ENCODE measurements around the gene CARD19.
A peak's percentile ranks its signal among the peaks of the same experiment; 100 is the strongest.

CARD19 gene

DNA sequence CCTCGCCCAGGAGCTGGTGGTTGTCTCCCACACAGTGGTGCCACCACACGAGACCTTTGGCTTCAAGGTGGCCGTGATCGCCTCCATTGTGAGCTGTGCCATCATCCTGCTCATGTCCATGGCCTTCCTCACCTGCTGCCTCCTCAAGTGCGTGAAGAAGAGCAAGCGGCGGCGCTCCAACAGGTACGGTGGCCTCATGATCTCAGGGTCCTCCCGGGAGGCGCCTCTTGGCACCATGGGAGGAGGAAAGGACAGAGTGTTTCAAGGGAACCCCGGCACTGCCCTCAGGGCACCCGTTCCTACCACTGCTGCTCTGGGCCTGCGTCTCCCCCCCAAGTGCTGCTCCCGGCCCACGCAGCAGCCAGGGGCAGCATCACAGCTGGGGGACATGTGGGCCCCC is 18.2 kb upstream of the CARD19 start:
- peaks cover 0 to under 1% (median 0%) of the 10 kb centered on the region in 5 donors for H3K4me1 ChIP-seq (ENCODE audit: control insufficient read depth in 5 of 5, insufficient read depth in 5 of 5, low read length in 5 of 5)

DNA sequence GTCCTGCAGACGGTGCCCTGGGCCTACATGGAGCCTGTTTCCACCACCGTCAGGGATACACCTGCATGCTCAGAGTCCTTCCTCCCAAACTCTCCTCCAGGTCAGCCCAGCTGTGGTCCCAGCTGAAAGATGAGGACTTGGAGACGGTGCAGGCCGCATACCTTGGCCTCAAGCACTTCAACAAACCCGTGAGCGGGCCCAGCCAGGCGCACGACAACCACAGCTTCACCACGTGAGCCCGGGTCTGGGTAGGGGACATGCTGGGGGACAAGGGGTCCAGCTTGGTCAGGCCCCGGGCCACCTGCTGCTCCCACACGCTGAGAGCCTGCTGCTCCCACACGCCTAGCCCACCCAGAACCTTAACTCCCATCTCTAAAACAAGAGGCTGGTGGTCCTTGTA is 16.6 kb upstream of the CARD19 start:
- Histone ChIP-seq H3K9ac (ENCODE audit: low read length in 5 of 5) (no peak overlapping the region), H3K27me3 (ENCODE audit: control insufficient read depth in 5 of 5, insufficient read depth in 4 of 5, low read length in 5 of 5) (peaks cover 0 to 3% (median 0%) of the 10 kb centered on the region in 5 donors), H3K9me3 (ENCODE audit: control insufficient read depth in 5 of 5, low read length in 5 of 5) (no peaks in the 10 kb centered on the region)

More for the DNA sequence above, 18.2 kb upstream of the CARD19 start:
- Histone ChIP-seq H3K36me3 (ENCODE audit: control insufficient read depth in 5 of 5, insufficient read depth in 5 of 5, low read length in 5 of 5) (peaks cover 0 to 3% (median 0%) of the 10 kb centered on the region in 5 donors), H3K4me3 (ENCODE audit: low read depth in 1 of 5, low read length in 5 of 5) (no peak overlapping the region), H3K27ac (ENCODE audit: low read depth, low read length) (no peak overlapping the region), H3K27me3 (ENCODE audit: control insufficient read depth in 5 of 5, insufficient read depth in 4 of 5, low read length in 5 of 5) (peaks cover 0 to 3% (median 0%) of the 10 kb centered on the region in 5 donors), H3K9me3 (ENCODE audit: control insufficient read depth in 5 of 5, low read length in 5 of 5) (no peaks in the 10 kb centered on the region), H3K9ac (ENCODE audit: low read length in 5 of 5) (no peak overlapping the region)

DNA sequence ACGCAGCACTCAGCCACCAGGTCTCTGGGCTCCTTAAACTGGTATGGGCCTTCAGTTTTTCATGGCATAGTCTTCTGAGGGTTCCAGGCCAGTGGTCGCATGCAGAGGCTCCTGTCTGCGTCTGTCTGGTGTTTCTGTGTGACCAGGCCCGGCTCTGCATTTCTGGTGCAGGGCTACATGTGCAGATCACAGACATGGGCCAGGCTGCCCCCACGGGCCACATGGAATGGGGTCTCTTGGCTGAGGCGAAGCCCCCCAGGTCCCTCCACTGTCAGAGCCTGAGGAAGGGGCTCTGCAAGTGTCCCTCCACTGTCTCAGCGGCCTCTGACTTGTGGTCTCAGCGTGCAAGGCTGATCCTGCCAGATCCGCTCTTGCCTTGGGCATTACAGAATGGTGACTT is 15.6 kb upstream of the CARD19 start:
- Histone ChIP-seq H3K27me3 (ENCODE audit: control insufficient read depth in 5 of 5, insufficient read depth in 4 of 5, low read length in 5 of 5) (peaks cover 0 to 3% (median 0%) of the 10 kb centered on the region in 5 donors), H3K4me3 (ENCODE audit: low read depth in 1 of 5, low read length in 5 of 5) (no peak overlapping the region), H3K4me1 (ENCODE audit: control insufficient read depth in 5 of 5, insufficient read depth in 5 of 5, low read length in 5 of 5) (no peaks in the 10 kb centered on the region), H3K36me3 (ENCODE audit: control insufficient read depth in 5 of 5, insufficient read depth in 5 of 5, low read length in 5 of 5) (peaks cover 0 to 3% (median 0%) of the 10 kb centered on the region in 5 donors), H3K9me3 (ENCODE audit: control insufficient read depth in 5 of 5, low read length in 5 of 5) (peaks cover 0 to under 1% (median 0%) of the 10 kb centered on the region in 5 donors), H3K27ac (ENCODE audit: low read depth, low read length) (no peak overlapping the region), H3K9ac (ENCODE audit: low read length in 5 of 5) (no peak overlapping the region)

More for the DNA sequence above, 16.6 kb upstream of the CARD19 start:
- H3K36me3 ChIP-seq (ENCODE audit: control insufficient read depth in 5 of 5, insufficient read depth in 5 of 5, low read length in 5 of 5), result peaks cover 0 to 3% (median 0%) of the 10 kb centered on the region in 5 donors
- no peak overlapping the region for H3K27ac ChIP-seq (ENCODE audit: low read depth, low read length)
- no peak overlapping the region for H3K4me3 ChIP-seq (ENCODE audit: low read depth in 1 of 5, low read length in 5 of 5)
- H3K4me1 ChIP-seq (ENCODE audit: control insufficient read depth in 5 of 5, insufficient read depth in 5 of 5, low read length in 5 of 5), result no peaks in the 10 kb centered on the region

DNA sequence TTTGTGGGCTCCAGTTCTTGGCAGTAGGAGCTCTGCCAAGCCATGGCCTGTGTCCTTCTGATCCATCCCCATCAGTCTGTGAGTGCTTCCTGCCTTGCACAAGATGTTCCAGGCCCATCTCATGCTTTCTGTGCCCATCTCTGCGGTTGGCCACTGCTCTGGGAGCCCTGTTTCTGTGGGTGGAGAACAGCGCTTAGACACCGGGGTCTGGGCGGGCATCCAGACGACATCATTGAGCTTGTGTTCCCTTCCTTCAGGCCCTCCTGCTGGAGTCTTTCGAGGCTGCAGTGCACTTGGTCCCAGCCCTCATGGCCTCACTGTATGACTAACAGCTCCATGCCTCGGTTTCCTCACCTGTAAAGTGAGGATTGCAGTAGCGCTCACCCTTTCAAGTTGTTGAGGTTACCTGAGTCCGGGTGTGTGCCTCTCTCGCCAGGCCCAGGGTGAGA is 14.9 kb upstream of the CARD19 start:
- no peak overlapping the region for H3K27ac ChIP-seq (ENCODE audit: low read depth, low read length)
- H3K4me3 ChIP-seq (ENCODE audit: low read depth in 1 of 5, low read length in 5 of 5), result no peak overlapping the region
- H3K9ac ChIP-seq (ENCODE audit: low read length in 5 of 5), result no peak overlapping the region
- no peaks in the 10 kb centered on the region for H3K4me1 ChIP-seq (ENCODE audit: control insufficient read depth in 5 of 5, insufficient read depth in 5 of 5, low read length in 5 of 5)
- peaks cover 0 to 3% (median 0%) of the 10 kb centered on the region in 5 donors for H3K36me3 ChIP-seq (ENCODE audit: control insufficient read depth in 5 of 5, insufficient read depth in 5 of 5, low read length in 5 of 5)
- H3K27me3 ChIP-seq (ENCODE audit: control insufficient read depth in 5 of 5, insufficient read depth in 4 of 5, low read length in 5 of 5), result peaks cover 0 to 3% (median 0%) of the 10 kb centered on the region in 5 donors
- H3K9me3 ChIP-seq (ENCODE audit: control insufficient read depth in 5 of 5, low read length in 5 of 5), result peaks cover 0 to 5% (median 4%) of the 10 kb centered on the region in 5 donors

DNA sequence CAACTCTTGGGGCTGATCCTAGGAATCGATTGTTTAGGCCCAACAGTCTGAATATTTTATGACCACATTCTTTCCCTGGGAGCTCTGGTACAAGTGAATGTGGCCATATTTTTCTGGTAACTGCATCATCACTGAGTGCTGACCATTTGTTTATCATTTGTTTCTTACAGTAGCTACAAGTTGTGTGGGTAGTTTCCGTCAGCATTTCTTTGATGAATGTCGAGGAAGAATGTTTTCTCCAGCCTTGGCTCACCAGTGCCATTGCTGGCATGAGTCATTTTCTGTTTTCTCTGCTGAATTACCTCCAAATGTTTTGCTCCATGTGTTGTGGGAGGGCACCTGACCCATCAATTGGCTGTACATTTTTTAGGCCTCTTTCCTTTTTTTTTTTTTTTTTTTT is 14.1 kb upstream of the CARD19 start:
- Histone ChIP-seq H3K9me3 (ENCODE audit: control insufficient read depth in 5 of 5, low read length in 5 of 5) (peaks cover 0 to 5% (median 4%) of the 10 kb centered on the region in 5 donors), H3K4me1 (ENCODE audit: control insufficient read depth in 5 of 5, insufficient read depth in 5 of 5, low read length in 5 of 5) (no peaks in the 10 kb centered on the region)

DNA sequence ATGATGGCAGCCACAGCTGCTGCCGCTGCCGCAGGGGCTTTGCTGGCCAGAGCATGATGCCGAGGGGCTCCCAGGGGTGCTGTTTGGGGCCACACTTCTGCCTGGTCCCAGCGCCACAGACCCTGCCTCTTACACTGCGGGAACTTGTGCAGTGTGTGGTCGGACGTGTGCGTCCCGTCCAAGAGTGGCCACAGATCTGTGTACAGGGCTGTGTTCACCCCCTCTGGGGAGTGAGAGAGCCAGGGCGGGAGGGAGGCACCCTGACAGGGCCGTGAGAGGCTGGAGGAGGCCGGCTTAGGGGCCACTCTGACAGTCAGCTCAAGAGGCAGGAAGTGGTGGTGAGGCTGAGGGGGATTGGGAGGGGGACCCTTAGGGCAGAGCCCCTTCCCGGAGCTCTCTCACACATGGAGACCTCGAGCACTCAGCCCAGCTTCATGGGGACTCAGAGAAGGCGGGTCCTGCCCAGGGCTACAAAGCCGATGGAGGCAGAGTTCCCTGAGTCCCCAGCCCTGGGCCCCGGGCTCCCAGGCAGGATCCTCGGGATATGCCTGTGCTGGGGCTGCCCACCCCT is 13.1 kb upstream of the CARD19 start:
- H3K9me3 ChIP-seq (ENCODE audit: control insufficient read depth in 5 of 5, low read length in 5 of 5), result peaks cover 0 to 5% (median 4%) of the 10 kb centered on the region in 5 donors
- H3K27me3 ChIP-seq (ENCODE audit: control insufficient read depth in 5 of 5, insufficient read depth in 4 of 5, low read length in 5 of 5), result peaks cover 0 to 3% (median 0%) of the 10 kb centered on the region in 5 donors
- no peak overlapping the region for H3K9ac ChIP-seq (ENCODE audit: low read length in 5 of 5)
- H3K4me3 ChIP-seq (ENCODE audit: low read depth in 1 of 5, low read length in 5 of 5), result no peak overlapping the region
- no peaks in the 10 kb centered on the region for H3K4me1 ChIP-seq (ENCODE audit: control insufficient read depth in 5 of 5, insufficient read depth in 5 of 5, low read length in 5 of 5)
- H3K27ac ChIP-seq (ENCODE audit: low read depth, low read length), result no peak overlapping the region
- peaks cover 0 to 3% (median 0%) of the 10 kb centered on the region in 5 donors for H3K36me3 ChIP-seq (ENCODE audit: control insufficient read depth in 5 of 5, insufficient read depth in 5 of 5, low read length in 5 of 5)

More for the DNA sequence above, 14.1 kb upstream of the CARD19 start:
- Histone ChIP-seq H3K27me3 (ENCODE audit: control insufficient read depth in 5 of 5, insufficient read depth in 4 of 5, low read length in 5 of 5) (peaks cover 0 to 3% (median 0%) of the 10 kb centered on the region in 5 donors), H3K9ac (ENCODE audit: low read length in 5 of 5) (no peak overlapping the region), H3K36me3 (ENCODE audit: control insufficient read depth in 5 of 5, insufficient read depth in 5 of 5, low read length in 5 of 5) (peaks cover 0 to 3% (median 0%) of the 10 kb centered on the region in 5 donors), H3K4me3 (ENCODE audit: low read depth in 1 of 5, low read length in 5 of 5) (no peak overlapping the region), H3K27ac (ENCODE audit: low read depth, low read length) (no peak overlapping the region)

DNA sequence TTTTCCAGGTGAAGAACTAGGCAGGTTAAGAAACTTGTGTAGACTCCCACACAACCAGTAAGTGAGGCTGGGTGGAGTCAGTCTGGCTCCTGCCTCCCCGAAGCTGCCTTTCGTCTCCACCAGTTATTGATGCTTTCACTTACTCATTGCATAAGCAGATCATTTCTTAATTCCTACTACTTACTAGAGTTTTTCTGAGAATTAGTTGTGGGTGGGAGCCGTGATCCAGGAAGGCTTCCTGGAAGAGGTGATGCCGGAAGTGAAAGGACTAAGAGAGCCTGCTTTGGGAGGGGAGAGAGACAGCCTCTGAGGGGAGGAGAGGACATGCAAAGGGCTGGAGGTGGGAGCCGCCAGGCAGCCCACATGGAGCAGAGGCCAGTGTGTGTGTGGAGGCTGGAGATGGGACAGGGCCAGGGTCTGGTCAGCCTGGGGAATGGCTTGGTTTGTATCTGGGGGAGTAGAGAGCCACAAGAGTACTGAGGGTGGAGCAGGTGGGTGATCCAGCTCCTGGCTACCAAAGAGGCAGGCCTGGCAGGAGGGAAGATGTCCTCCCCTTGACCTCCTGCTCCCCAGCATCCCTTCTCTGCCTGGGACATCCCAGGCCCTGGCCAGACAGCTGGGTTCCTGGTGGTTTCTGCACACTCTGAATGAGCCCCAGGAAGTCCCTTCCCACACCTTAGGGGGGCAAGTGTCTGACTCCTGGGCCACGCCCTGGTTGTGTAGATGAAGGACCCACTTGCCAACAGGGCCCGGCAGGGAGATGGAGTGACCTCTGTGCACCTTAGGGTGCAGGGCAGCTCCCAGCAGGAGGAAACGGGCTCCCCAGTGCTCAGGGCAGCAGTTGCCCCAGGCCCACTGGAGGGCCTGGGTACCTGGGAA is 12.2 kb upstream of the CARD19 start:
- Histone ChIP-seq H3K27ac (ENCODE audit: low read depth, low read length) (no peak overlapping the region), H3K4me1 (ENCODE audit: control insufficient read depth in 5 of 5, insufficient read depth in 5 of 5, low read length in 5 of 5) (no peaks in the 10 kb centered on the region), H3K9ac (ENCODE audit: low read length in 5 of 5) (no peak overlapping the region), H3K27me3 (ENCODE audit: control insufficient read depth in 5 of 5, insufficient read depth in 4 of 5, low read length in 5 of 5) (peaks cover 0 to 3% (median 0%) of the 10 kb centered on the region in 5 donors), H3K36me3 (ENCODE audit: control insufficient read depth in 5 of 5, insufficient read depth in 5 of 5, low read length in 5 of 5) (peaks cover 0 to 3% (median 0%) of the 10 kb centered on the region in 5 donors), H3K9me3 (ENCODE audit: control insufficient read depth in 5 of 5, low read length in 5 of 5) (peaks cover 0 to 5% (median 4%) of the 10 kb centered on the region in 5 donors), H3K4me3 (ENCODE audit: low read depth in 1 of 5, low read length in 5 of 5) (no peak overlapping the region)

DNA sequence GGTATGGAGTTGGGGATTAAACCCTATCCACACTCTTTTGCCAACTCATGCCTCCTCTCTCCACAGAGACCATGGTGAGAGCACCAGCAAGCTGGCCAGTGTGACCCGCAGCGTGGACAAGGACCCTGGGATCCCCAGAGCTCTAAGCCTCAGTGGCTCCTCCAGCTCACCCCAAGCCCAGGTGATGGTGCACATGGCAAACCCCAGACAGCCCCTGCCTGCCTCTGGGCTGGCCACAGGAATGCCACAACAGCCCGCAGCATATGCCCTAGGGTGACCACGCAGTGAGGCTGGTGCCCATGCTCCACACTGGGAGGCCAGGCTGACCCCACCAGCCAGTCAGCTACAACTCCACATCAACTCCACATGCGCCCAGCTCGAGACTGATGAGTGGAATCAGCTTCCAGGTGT is 11.5 kb upstream of the CARD19 start:
- Histone ChIP-seq H3K36me3 (ENCODE audit: control insufficient read depth in 5 of 5, insufficient read depth in 5 of 5, low read length in 5 of 5) (no peaks in the 10 kb centered on the region), H3K4me1 (ENCODE audit: control insufficient read depth in 5 of 5, insufficient read depth in 5 of 5, low read length in 5 of 5) (no peaks in the 10 kb centered on the region), H3K27ac (ENCODE audit: low read depth, low read length) (no peak overlapping the region), H3K4me3 (ENCODE audit: low read depth in 1 of 5, low read length in 5 of 5) (no peak overlapping the region), H3K9ac (ENCODE audit: low read length in 5 of 5) (no peak overlapping the region), H3K27me3 (ENCODE audit: control insufficient read depth in 5 of 5, insufficient read depth in 4 of 5, low read length in 5 of 5) (peaks cover 0 to 3% (median 0%) of the 10 kb centered on the region in 5 donors), H3K9me3 (ENCODE audit: control insufficient read depth in 5 of 5, low read length in 5 of 5) (peaks cover 0 to 5% (median 4%) of the 10 kb centered on the region in 5 donors)

DNA sequence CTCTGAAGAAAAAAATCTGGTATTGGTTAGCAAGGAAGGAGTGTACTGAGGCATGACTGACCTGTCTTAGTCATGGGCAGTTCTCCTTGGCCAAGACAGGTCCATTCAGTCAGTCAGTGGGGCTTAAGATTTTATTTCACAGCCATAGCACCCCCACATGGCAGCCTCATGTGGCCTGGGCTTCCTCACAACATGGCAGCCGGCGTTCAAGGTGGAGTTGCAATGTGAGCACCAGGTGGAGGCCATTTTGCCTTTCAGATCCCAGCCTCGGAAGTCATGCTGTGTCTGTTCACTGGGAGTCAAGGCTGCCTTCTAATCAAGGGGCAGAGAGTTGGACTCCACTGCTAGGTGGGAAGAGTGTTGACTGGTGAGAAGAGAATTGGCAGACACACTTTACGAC is 10.3 kb upstream of the CARD19 start:
- H3K9me3 ChIP-seq (ENCODE audit: control insufficient read depth in 5 of 5, low read length in 5 of 5), result peaks cover 0 to 5% (median 4%) of the 10 kb centered on the region in 5 donors
- peaks cover 0 to 3% (median 0%) of the 10 kb centered on the region in 5 donors for H3K27me3 ChIP-seq (ENCODE audit: control insufficient read depth in 5 of 5, insufficient read depth in 4 of 5, low read length in 5 of 5)
- H3K27ac ChIP-seq (ENCODE audit: low read depth, low read length), result no peak overlapping the region
- H3K36me3 ChIP-seq (ENCODE audit: control insufficient read depth in 5 of 5, insufficient read depth in 5 of 5, low read length in 5 of 5), result no peaks in the 10 kb centered on the region
- H3K4me3 ChIP-seq (ENCODE audit: low read depth in 1 of 5, low read length in 5 of 5), result peak overlapping the region in 1 of 5 donors; percentile 16
- no peak overlapping the region for H3K9ac ChIP-seq (ENCODE audit: low read length in 5 of 5)
- no peaks in the 10 kb centered on the region for H3K4me1 ChIP-seq (ENCODE audit: control insufficient read depth in 5 of 5, insufficient read depth in 5 of 5, low read length in 5 of 5)
